SJSA1 (cell line): ENCODE data around the gene CEP131. TPM values are rescaled to one million over a fixed set of nuclear protein-coding genes. Genes with fewer than 3 reads are reported as not detected.
A peak's percentile ranks its signal among the peaks of the same experiment; 100 is the strongest.
"Not testable (repeated sequence)": the region's sequence is repeated elsewhere in the genome, so short reads cannot be mapped to it uniquely, and the experiment has no call there.

Experiments
- DNase-seq, 2 experiments: peaks; one replicate each; pipeline ENCODE4 v3.0.0-alpha.2; 2015 to 2020; ENCODE audit warnings: low spot score in 2 of 2, low read depth in 1 of 2
- H3K27ac ChIP-seq: fragments of 250-450 bp; sonication (Bioruptor Pico); 2 replicates; pipeline ENCODE4 v1.5.1; 2020; ENCODE audit warnings: mild to moderate bottlenecking, moderate library complexity
- H3K27me3 ChIP-seq: fragments of 250-450 bp; sonication (Bioruptor Pico); replicated peaks from 2 replicates; pipeline ENCODE4 v1.5.1; 2020; ENCODE audit warnings: mild to moderate bottlenecking, moderate library complexity
- H3K36me3 ChIP-seq: fragments of 250-450 bp; sonication (Bioruptor Pico); 2 replicates; pipeline ENCODE4 v1.5.1; 2020; ENCODE audit warnings: mild to moderate bottlenecking
- H3K4me1 ChIP-seq: fragments of 250-450 bp; sonication (Bioruptor Pico); replicated peaks from 2 replicates; pipeline ENCODE4 v1.6.1; 2021; ENCODE audit warnings: mild to moderate bottlenecking
- H3K4me3 ChIP-seq: fragments of 250-450 bp; sonication (Bioruptor Pico); 2 replicates; pipeline ENCODE4 v1.5.1; 2020; ENCODE audit warnings: mild to moderate bottlenecking
- H3K9me3 ChIP-seq: fragments of 250-450 bp; sonication (Bioruptor Pico); replicated peaks from 2 replicates; pipeline ENCODE4 v1.5.1; 2020; ENCODE audit warnings: mild to moderate bottlenecking
- total RNA-seq: library from RNA; depleted of rRNA; stranded (reverse); fragments of >200 nt; shearing (Covaris generic); gene quantifications from 2 replicates; pipeline ENCODE4 v1.2.3, GENCODE V29; 2014

Gene CEP131
- total RNA-seq, 1 experiment from 2014 or later: 31.7 TPM

DNA sequence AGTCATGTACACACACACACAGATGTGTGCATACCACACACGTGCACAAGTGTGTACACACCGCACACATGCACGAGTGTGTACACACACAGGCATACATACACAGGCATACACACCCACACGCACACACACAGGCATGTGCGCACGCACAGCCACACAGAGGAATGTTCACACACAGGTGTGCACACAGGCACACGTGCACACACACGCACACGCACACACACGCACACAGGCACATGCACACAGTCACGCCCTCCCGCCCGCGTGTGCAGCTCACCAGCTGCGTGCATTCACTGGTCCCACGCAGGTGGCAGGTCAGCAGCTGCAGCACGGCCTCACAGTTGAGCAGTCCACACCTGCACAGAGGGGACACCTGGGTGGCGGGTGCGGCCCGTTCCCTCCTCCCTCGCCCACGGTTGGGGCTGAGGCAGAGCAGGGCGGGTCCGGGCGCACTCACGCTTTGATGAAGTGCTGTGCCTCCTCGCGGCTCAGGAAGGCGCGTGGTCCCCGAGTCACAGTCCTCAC lies 8.4 kb upstream of the CEP131 start:
- Histone ChIP-seq H3K27ac (no peak overlapping the region), H3K27me3 (no peaks in the 10 kb centered on the region), H3K4me3 (no peak overlapping the region), H3K4me1 (no peaks in the 10 kb centered on the region), H3K36me3 (peaks cover 58% of the 10 kb centered on the region), H3K9me3 (no peaks in the 10 kb centered on the region; the same call in 1 of the 2 replicates)
- no peak for DNase-seq

DNA sequence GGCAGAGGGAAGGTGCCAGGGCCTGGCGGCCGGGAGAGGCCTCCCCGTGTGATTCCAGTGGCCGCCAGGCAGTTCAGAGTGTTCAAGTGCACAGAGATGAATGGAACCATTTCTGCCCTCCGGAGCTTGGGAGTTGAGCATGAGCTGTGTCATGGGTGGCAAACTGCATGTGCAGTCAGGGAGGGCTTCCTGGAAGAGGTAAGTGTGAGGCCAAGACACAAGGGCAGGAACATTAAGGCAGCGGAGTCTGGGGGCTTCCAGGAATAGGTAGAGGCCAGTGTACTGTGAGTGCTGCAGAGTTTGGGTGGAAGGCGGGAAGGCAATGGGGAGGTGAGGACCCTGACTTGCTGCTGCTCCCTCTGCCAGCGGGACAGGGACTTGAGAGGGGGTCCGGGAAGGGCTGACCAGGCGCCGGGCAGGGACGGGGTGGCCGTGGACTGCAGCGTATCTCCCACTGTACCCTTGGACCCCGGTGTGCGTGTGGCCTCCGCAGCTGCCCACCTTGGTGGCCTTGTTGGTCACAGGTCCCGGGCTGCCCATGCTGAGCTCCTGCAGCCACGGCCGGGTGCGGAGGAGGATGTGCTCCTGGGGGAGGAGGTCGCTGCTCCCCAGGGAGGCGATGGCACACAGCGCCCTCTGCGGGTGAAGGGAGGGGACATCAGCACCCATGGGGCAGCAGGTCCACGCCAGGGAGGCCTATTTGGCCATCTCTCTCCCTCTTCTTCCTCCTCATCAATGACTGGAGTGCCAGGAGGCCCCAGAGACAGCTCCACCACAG lies 7.5 kb upstream of the CEP131 start:
- no peaks in the 10 kb centered on the region for H3K4me1 ChIP-seq
- H3K4me3 ChIP-seq: no peak overlapping the region
- H3K27ac ChIP-seq: no peak overlapping the region
- H3K36me3 ChIP-seq: peaks cover 53% of the 10 kb centered on the region
- no peaks in the 10 kb centered on the region; the same call in 1 of the 2 replicates for H3K9me3 ChIP-seq
- no peak for DNase-seq
- H3K27me3 ChIP-seq: no peaks in the 10 kb centered on the region

DNA sequence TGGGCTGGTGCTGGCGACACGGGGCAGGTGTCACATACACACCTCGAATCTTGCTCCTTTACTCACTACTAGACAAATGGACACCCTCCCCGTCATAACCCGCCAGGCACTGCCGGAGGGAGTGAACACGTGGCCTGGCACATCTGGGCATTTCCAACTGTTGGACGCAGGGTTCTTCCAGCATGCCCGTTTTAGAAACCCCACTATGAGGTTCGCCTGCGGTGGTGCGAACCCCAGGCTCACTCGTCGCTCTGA lies 6.8 kb upstream of the CEP131 start:
- no peaks in the 10 kb centered on the region; the same call in 1 of the 2 replicates for H3K9me3 ChIP-seq

DNA sequence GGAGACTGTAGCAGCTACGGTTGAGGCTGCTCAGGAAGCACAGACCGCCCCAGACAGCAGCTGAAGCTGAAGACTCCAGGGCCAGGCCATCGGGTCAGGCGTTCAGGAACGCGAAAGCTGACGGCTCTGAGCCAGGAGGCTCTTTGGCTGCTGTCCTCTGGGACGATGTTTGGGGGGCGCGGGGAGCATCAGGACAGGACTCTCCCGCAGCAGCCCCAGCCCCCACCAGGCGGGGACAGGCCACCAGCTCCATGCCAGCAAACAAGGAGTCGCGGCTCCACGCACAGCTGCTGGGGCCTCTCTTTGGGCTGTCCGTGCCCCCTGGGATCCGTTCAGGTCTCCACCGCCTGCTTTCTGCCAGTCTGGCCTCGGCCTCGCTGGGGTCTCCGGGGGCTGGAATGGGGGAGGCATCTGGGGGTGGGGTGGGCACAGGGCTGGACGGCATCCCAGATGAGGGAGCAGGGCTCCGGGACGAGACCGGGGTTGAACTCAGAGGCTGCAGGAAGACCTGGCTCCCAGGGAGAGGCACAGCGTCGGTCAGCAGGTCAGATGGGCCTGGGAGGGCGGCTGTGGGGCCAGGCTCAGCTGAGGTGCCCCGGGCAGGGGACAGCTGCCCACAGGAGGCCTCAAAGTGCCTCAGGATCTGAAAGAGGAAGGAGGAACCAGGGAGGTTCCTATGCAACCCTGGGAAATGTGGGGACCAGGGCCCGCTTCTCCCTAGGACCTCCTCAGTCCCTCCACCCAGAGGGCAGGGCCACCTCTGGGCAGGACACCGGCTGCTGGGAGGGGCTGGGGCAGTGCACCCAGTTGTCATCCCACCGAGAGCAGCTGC lies 6.3 kb upstream of the CEP131 start:
- Histone ChIP-seq H3K27ac (no peak overlapping the region), H3K36me3 (peaks cover 53% of the 10 kb centered on the region), H3K4me3 (no peak overlapping the region), H3K9me3 (no peaks in the 10 kb centered on the region; the same call in 1 of the 2 replicates), H3K4me1 (no peaks in the 10 kb centered on the region), H3K27me3 (no peaks in the 10 kb centered on the region)
- no peak for DNase-seq

More for the DNA sequence above, 6.8 kb upstream of the CEP131 start:
- H3K4me1 ChIP-seq: no peaks in the 10 kb centered on the region
- peaks cover 53% of the 10 kb centered on the region for H3K36me3 ChIP-seq
- H3K27ac ChIP-seq: no peak overlapping the region
- H3K4me3 ChIP-seq: no peak overlapping the region
- DNase-seq: no peak
- H3K27me3 ChIP-seq: no peaks in the 10 kb centered on the region

DNA sequence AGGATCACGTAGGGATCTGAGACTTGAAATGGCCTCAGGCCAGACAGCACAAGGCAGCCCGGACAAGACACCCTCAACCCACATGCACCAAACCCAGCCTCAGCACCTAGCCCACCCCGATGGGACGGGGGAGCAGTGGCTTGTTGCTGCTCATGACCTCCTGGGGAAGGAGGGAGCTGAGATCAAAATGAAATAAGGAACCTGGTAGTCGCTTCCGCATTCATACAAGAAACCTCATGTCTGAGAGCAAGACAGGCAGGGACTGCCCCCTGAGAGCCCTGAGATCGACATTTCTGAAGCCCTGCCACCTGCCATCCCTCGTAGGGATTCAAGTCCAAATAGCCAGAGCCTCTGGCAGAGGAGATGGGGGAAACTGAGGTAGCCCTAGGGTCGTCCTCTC lies 5.7 kb upstream of the CEP131 start:
- no peak overlapping the region for H3K4me3 ChIP-seq
- no peak for DNase-seq
- no peak overlapping the region for H3K27ac ChIP-seq
- peaks cover 3% of the 10 kb centered on the region for H3K4me1 ChIP-seq
- no peaks in the 10 kb centered on the region for H3K27me3 ChIP-seq
- H3K9me3 ChIP-seq: no peaks in the 10 kb centered on the region; the same call in 1 of the 2 replicates
- peaks cover 48% of the 10 kb centered on the region for H3K36me3 ChIP-seq

DNA sequence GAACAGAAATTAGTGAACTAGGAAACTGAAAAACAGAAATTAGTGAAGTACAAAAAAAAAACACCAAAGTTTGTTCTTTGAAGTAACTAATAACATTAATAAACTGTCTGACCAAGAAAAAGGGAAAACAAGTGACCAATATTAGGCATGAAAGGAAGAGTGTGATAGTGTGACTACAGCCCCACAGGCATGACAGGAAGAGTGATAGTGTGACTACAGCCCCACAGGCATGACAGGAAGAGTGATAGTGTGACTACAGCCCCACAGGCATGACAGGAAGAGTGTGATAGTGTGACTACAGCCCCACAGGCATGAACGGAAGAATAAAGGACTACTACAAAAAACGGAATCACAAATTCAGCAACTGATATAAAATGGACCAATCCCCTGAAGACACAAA lies 4.9 kb upstream of the CEP131 start:
- H3K27ac ChIP-seq, H3K27me3 ChIP-seq, H3K9me3 ChIP-seq, DNase-seq, H3K4me3 ChIP-seq, H3K4me1 ChIP-seq: not testable (repeated sequence)
- peaks cover 41% of the 10 kb centered on the region for H3K36me3 ChIP-seq

DNA sequence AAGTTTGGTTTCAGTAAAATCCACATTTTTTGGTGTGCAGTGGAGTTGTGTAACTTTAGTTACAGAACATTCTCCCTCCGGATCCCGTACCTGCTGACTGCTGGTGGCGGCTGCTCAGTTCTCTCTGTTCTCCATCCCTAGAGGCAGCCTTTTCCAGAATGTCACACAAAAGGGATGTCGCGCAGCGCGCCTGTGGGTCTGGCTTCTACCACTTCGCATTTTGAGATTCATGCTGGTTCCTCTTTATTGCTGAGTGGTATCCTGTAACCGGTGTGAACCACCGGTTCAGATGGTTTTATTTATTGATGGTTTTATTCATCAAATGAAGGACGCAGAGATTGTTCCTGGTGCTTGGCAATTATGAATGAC lies 981 bp upstream of the CEP131 start:
- Histone ChIP-seq H3K4me1 (peaks cover 19% of the 10 kb centered on the region), H3K36me3 (peaks cover 18% of the 10 kb centered on the region; the same call in 1 of the 2 replicates), H3K4me3 (peak overlapping the region; percentile 80), H3K27me3 (no peaks in the 10 kb centered on the region), H3K27ac (no peak overlapping the region), H3K9me3 (no peaks in the 10 kb centered on the region; the same call in 1 of the 2 replicates)
- DNase-seq: no peak

DNA sequence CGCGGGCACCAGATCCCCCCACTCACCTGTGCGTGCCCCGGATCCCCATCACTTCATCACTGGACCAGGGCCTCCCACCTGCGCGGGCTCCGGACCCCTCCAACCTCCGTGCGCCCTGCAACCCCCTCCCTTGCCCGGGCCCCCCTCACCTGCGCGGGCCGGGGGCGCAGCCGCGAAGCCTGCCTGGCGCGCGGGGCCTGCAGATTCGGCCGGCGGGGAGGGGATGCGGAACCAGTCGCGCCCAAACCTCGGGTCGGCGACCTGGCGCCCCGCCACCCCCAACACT lies 202 bp downstream of the CEP131 start:
- Histone ChIP-seq H3K27me3 (no peaks in the 10 kb centered on the region), H3K36me3 (peaks cover 18% of the 10 kb centered on the region; the same call in 1 of the 2 replicates), H3K9me3 (no peaks in the 10 kb centered on the region; the same call in 1 of the 2 replicates), H3K4me3 (peak overlapping the region; percentile 80), H3K27ac (no peak overlapping the region), H3K4me1 (peaks cover 19% of the 10 kb centered on the region)
- no peak for DNase-seq

DNA sequence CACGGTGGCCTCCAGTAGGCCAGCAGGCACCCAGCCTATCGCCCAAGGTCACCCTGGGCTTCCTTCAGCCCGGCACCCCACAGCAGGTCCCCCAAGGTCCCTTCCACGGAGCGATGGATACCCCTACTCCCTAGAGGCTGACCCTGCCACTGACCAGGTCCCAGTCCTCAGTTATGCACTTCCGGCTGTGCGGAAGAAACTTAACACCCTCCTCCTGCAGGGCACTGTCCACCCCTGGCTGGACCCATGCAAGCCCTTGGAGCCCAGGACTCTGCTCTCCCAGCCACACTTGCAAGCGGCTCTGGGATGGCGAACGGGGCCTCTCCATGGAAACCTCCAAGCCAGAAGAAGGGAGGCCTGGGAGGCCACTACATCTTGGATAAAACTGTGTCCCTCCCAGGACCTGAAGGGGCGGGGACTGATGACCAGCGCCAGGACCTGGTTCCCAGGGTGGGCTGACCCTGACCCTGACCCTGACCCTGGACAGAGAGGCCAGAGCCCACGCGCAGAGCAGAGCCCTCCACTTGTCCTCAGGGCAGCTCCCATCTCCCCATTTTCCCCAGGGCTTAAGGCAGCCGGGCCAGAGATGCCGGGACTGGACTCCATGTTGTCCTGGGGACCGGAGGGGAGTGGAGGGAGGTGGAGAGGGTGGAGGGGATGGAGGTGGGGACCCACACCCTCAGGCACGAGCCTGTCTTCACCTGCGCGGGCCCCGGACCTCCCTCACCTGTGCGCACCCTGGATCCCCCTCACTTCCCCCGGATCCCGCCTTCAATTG lies 734 bp downstream of the CEP131 start:
- Histone ChIP-seq H3K4me3 (peak overlapping the region; percentile 80), H3K9me3 (no peaks in the 10 kb centered on the region; the same call in 1 of the 2 replicates), H3K27me3 (no peaks in the 10 kb centered on the region), H3K27ac (no peak overlapping the region), H3K4me1 (peaks cover 19% of the 10 kb centered on the region), H3K36me3 (peaks cover 18% of the 10 kb centered on the region; the same call in 1 of the 2 replicates)
- no peak for DNase-seq

DNA sequence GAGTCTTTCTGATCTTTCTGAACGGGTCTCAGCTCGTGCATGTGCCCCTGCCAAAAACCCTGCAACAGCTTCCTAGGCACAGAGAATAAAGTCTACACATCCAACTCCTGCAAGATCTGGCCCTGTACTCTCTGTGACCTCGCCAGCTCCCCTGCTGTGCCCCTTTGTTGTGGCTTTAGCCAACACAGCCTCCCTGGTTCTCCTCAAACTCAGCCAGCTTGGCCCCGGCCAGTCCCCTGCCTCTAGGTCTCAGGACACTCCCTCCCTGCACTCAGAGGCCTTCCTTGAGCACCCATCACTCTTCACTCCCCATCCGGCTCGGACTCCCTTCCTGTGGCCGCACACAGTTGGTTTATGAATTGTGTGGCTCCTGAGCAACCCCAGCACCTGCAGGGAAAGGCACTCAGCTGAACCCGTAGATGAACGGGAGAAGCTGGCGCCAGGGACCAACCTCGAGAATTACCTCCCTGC lies 1.4 kb downstream of the CEP131 start:
- Histone ChIP-seq H3K4me3 (peak overlapping the region; percentile 80), H3K4me1 (peaks cover 19% of the 10 kb centered on the region), H3K9me3 (no peaks in the 10 kb centered on the region), H3K27me3 (no peaks in the 10 kb centered on the region), H3K27ac (no peak overlapping the region), H3K36me3 (peaks cover 18% of the 10 kb centered on the region; the same call in 1 of the 2 replicates)
- DNase-seq: no peak

DNA sequence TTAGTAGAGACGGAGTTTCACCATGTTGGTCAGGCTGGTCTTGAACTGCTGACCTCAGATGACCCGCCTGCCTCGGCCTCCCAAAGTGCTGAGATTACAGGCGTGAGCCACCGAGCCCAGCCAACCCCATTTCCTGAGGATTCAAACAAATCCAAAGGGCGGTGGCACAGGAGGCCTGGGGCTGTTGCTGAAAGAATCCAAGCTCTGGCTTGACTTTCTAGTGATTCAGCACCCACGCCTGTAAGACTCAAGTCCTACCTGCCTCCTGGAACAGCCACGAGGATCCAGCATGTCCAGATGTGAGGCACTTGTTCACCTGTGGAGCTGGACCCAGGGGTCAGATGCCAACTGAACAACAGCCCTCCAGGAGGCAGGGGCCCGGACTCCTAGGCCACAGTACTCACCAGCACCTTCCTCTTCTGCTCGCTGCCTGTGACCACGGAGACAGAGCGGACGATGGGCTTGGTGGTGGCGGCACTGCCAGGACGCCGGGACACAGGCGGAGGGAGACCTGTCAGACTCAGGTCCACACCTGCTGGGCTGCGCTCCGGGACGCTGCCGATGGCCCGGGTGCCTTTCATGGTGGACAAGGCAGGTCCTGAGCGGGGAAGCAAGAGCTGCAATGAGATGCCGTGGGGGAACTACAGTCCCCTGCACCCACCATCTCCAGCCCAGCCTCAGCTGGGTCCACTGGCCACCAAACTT lies 3.1 kb downstream of the CEP131 start:
- H3K9me3 ChIP-seq: no peaks in the 10 kb centered on the region
- H3K4me1 ChIP-seq: peaks cover 19% of the 10 kb centered on the region
- no peak overlapping the region for H3K27ac ChIP-seq
- peaks cover 18% of the 10 kb centered on the region; the same call in 1 of the 2 replicates for H3K36me3 ChIP-seq
- no peak for DNase-seq
- no peak overlapping the region for H3K4me3 ChIP-seq
- H3K27me3 ChIP-seq: no peaks in the 10 kb centered on the region

DNA sequence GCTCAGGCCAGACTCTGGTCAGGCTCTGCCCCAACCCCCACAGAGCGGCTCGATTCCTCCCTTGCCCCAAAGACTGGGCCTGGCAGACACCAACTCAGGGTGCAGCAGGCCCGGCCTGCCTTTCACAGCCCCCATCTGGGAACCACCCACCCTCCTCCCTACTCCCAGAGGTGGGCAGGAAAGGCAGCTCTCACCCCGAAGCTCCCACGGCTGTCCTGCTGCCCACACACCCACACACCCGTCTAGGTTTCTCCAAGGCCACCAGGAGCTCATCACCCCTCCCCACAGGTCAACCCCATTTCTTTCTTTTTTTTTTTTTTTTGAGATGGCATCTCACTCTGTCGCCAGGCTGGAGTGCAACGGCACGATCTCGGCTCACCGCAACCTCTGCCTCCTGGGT lies 3.8 kb downstream of the CEP131 start:
- Histone ChIP-seq H3K4me3 (no peak overlapping the region), H3K9me3 (no peaks in the 10 kb centered on the region)
- no peak for DNase-seq

DNA sequence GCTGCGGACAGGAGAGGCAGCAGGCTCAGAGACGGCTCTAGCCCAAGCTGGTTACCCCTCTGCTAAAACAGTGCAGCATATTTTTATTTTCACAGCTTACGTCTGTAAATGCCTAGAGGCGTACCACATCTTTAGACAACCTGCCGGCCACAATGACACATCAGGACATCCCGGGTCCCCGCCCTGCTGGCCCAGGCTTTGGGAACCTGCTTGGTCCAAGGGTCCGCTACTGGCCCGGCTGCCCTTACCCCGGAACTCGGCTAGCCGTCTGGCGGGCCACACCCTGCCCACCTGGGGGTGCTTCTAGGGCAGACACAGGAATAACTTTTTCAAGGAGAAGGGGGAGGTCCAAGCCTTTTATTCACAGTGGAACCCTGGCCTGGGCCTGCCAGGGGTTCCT lies 4.3 kb downstream of the CEP131 start:
- Histone ChIP-seq H3K4me1 (peaks cover 16% of the 10 kb centered on the region), H3K27ac (no peak overlapping the region), H3K9me3 (no peaks in the 10 kb centered on the region), H3K27me3 (no peaks in the 10 kb centered on the region), H3K36me3 (peaks cover 18% of the 10 kb centered on the region; the same call in 1 of the 2 replicates), H3K4me3 (no peak overlapping the region)
- no peak for DNase-seq

More for the DNA sequence above, 3.8 kb downstream of the CEP131 start:
- Histone ChIP-seq H3K27ac (no peak overlapping the region), H3K36me3 (peaks cover 18% of the 10 kb centered on the region; the same call in 1 of the 2 replicates), H3K4me1 (peaks cover 19% of the 10 kb centered on the region), H3K27me3 (no peaks in the 10 kb centered on the region)
